Neural cell (in vitro differentiated cells): ENCODE data around the gene OPRL1. TPM values are rescaled to one million over a fixed set of nuclear protein-coding genes. Genes with fewer than 3 reads are reported as not detected.

Experiments
- H2AFZ ChIP-seq: fragments of 200-600, 300-800 bp; sonication (generic), shearing (Covaris generic); 2 replicates; pipeline ENCODE4 v1.6.0; 2014; ENCODE audit warnings: low read depth, mild to moderate bottlenecking, antibody characterized with exemption, low read length, moderate library complexity
- H3F3A ChIP-seq: fragments of 200-600 bp; shearing (Covaris generic); 2 replicates; pipeline ENCODE4 v1.6.1; 2016; ENCODE audit warnings: mild to moderate bottlenecking, moderate library complexity, mixed read lengths, antibody characterized with exemption, low read length; ENCODE audit not compliant: insufficient read depth, poor library complexity, severe bottlenecking
- H3K27ac ChIP-seq: fragments of 200-600, 300-800 bp; sonication (generic), shearing (Covaris generic); 2 replicates; pipeline ENCODE4 v1.5.1; 2014; ENCODE audit warnings: mild to moderate bottlenecking, low read length, moderate library complexity
- H3K27me3 ChIP-seq: fragments of 300-800, 200-600 bp; sonication (generic), shearing (Covaris generic); 2 replicates; pipeline ENCODE4 v1.6.0; 2014; ENCODE audit warnings: mild to moderate bottlenecking, low read depth, low read length, moderate library complexity; ENCODE audit not compliant: insufficient read depth
- H3K36me3 ChIP-seq: fragments of 300-800, 200-600 bp; sonication (generic), shearing (Covaris generic); 2 replicates; pipeline ENCODE4 v1.5.1; 2014; ENCODE audit warnings: mild to moderate bottlenecking, antibody characterized with exemption, low read length, moderate library complexity; ENCODE audit not compliant: insufficient read depth
- H3K4me2 ChIP-seq: fragments of 300-800, 200-600 bp; sonication (generic), shearing (Covaris generic); 2 replicates; pipeline ENCODE4 v1.6.0; 2014; ENCODE audit warnings: mild to moderate bottlenecking, low read length
- H3K4me3 ChIP-seq: fragments of 300-800, 200-600 bp; sonication (generic), shearing (Covaris generic); 2 replicates; pipeline ENCODE4 v1.5.1; 2014; ENCODE audit warnings: mild to moderate bottlenecking, low read length, moderate library complexity
- H3K79me2 ChIP-seq: fragments of 200-600 bp; shearing (Covaris generic); replicated peaks from 2 replicates; pipeline ENCODE4 v1.6.0; 2014; ENCODE audit warnings: mild to moderate bottlenecking, low read length, moderate library complexity; ENCODE audit not compliant: insufficient read depth
- H3K9ac ChIP-seq: fragments of 300-800, 200-600 bp; sonication (generic), shearing (Covaris generic); 2 replicates; pipeline ENCODE4 v1.6.1; 2016; ENCODE audit warnings: mild to moderate bottlenecking, low read length, mixed read lengths
- H3K9me2 ChIP-seq: fragments of 200-600 bp; shearing (Covaris generic); 2 replicates; pipeline ENCODE4 v1.6.1; 2016; ENCODE audit warnings: mild to moderate bottlenecking, low read length, mixed read lengths; ENCODE audit not compliant: insufficient read depth
- H3K9me3 ChIP-seq: fragments of 200-600, 300-800 bp; sonication (generic), shearing (Covaris generic); 2 replicates; pipeline ENCODE4 v1.6.1; 2016; ENCODE audit warnings: mild to moderate bottlenecking, mixed run types, low read length, moderate library complexity, mixed read lengths
- H4K20me1 ChIP-seq: fragments of 200-600 bp; shearing (Covaris generic); 2 replicates; pipeline ENCODE4 v1.6.1; 2016; ENCODE audit warnings: mild to moderate bottlenecking, mixed run types; ENCODE audit not compliant: insufficient read depth
- CTCF ChIP-seq: fragments of 450-650 bp; IDR thresholded peaks from 2 replicates; pipeline ENCODE4 v1.5.1; 2014; ENCODE audit warnings: antibody characterized with exemption, mild to moderate bottlenecking, moderate library complexity; ENCODE audit not compliant: poor library complexity, severe bottlenecking
- EP300 ChIP-seq: fragments of 450-650 bp; conservative IDR thresholded peaks from 2 replicates; pipeline ENCODE4 v1.6.1; 2014; ENCODE audit warnings: antibody characterized with exemption, mild to moderate bottlenecking, moderate library complexity; ENCODE audit not compliant: poor library complexity, severe bottlenecking
- EZH2 ChIP-seq: fragments of 200-600, 300-800 bp; shearing (Covaris generic), sonication (generic); IDR thresholded peaks from 2 replicates; pipeline ENCODE4 v1.6.1; 2014; ENCODE audit warnings: antibody characterized with exemption, low read length, borderline replicate concordance, mild to moderate bottlenecking; ENCODE audit not compliant: insufficient read depth, poor library complexity, severe bottlenecking
- MXI1 ChIP-seq: fragments of 450-650 bp; conservative IDR thresholded peaks from 2 replicates; pipeline ENCODE4 v1.6.1; 2014; ENCODE audit warnings: antibody characterized with exemption, mild to moderate bottlenecking; ENCODE audit not compliant: poor library complexity, severe bottlenecking
- POLR2AphosphoS5 ChIP-seq: IDR thresholded peaks from 2 replicates; pipeline ENCODE4 v1.6.1; 2012
- RAD21 ChIP-seq: fragments of 450-650 bp; conservative IDR thresholded peaks from 2 replicates; pipeline ENCODE4 v1.6.1; 2014; ENCODE audit warnings: antibody characterized with exemption, mild to moderate bottlenecking, moderate library complexity
- REST ChIP-seq: IDR thresholded peaks from 2 replicates; pipeline ENCODE4 v1.6.1; 2012; ENCODE audit warnings: borderline replicate concordance
- SMC3 ChIP-seq: fragments of 450-650 bp; conservative IDR thresholded peaks from 2 replicates; pipeline ENCODE4 v1.6.1; 2014; ENCODE audit warnings: antibody characterized with exemption, mild to moderate bottlenecking, moderate library complexity; ENCODE audit not compliant: poor library complexity
- TAF1 ChIP-seq: IDR thresholded peaks from 2 replicates; pipeline ENCODE4 v1.6.1; 2012; ENCODE audit warnings: low read depth
- polyA plus RNA-seq: library from polyadenylated mRNA; depleted of rRNA; stranded (reverse); fragments of >200 nt; gene quantifications from 2 replicates; pipeline ENCODE4 v1.2.3, GENCODE V29; 2014

The OPRL1 gene
- polyA plus RNA-seq, 1 donor from 2014 or later: 18.3 TPM

- H3K36me3 ChIP-seq: no peaks in the 10 kb centered on the region
- H3F3A ChIP-seq: no peaks in the 10 kb centered on the region
- H3K9me3 ChIP-seq: no peaks in the 10 kb centered on the region
- no peak overlapping the region for H3K9ac ChIP-seq
- no peak overlapping the region for H3K4me2 ChIP-seq
- peaks cover 22% of the 10 kb centered on the region for H3K27me3 ChIP-seq
- H2AFZ ChIP-seq: no peak overlapping the region
- no peak for TF ChIP-seq CTCF
- TF ChIP-seq RAD21: no peak
- TF ChIP-seq EP300: no peak
- TF ChIP-seq SMC3: no peak
- TF ChIP-seq TAF1: no peak
- no peak for TF ChIP-seq MXI1
- no peak for TF ChIP-seq POLR2AphosphoS5
- H3K9me2 ChIP-seq: no peaks in the 10 kb centered on the region
- H3K79me2 ChIP-seq: no peaks in the 10 kb centered on the region
- no peak overlapping the region for H3K27ac ChIP-seq
- no peaks in the 10 kb centered on the region for H4K20me1 ChIP-seq
- no peak overlapping the region for H3K4me3 ChIP-seq
Observed at GRCh38 chr20:64082126-64082731, 2.3 kb downstream of the OPRL1 start.

- no peak for TF ChIP-seq RAD21
- TF ChIP-seq SMC3: no peak
- no peak for TF ChIP-seq REST
- no peak for TF ChIP-seq EZH2
- no peak for TF ChIP-seq MXI1
- no peak for TF ChIP-seq CTCF
- no peak for TF ChIP-seq EP300
- TF ChIP-seq POLR2AphosphoS5: no peak
- TF ChIP-seq TAF1: no peak
- no peak overlapping the region for H3K4me2 ChIP-seq
- no peaks in the 10 kb centered on the region for H3F3A ChIP-seq
- no peaks in the 10 kb centered on the region for H3K9me3 ChIP-seq
- no peaks in the 10 kb centered on the region for H4K20me1 ChIP-seq
- peak overlapping the region; percentile 36 for H3K9ac ChIP-seq
- peak overlapping the region; percentile 71 for H3K4me3 ChIP-seq
- H3K9me2 ChIP-seq: no peaks in the 10 kb centered on the region
- H3K27ac ChIP-seq: no peak overlapping the region
- no peaks in the 10 kb centered on the region for H3K36me3 ChIP-seq
- H3K27me3 ChIP-seq: peaks cover 22% of the 10 kb centered on the region
- no peaks in the 10 kb centered on the region for H3K79me2 ChIP-seq
- no peak overlapping the region for H2AFZ ChIP-seq
Observed at GRCh38 chr20:64082820-64083377, 3.0 kb downstream of the OPRL1 start.
